Stimulated activated CD4-positive, alpha-beta T cell treated with anti-CD3 and anti-CD28 coated beads, Interleukin-1b, Interleukin-23, amount 100 ng/mL, for 48 hours (primary cell): ENCODE data around the gene RASGRP2.

ENCODE experiments used
- DNase-seq: peaks from one replicate; pipeline ENCODE4 v3.0.0-alpha.2; 2020

RASGRP2 gene

GRCh38 chr11:64743591-64744543, at the start of gene RASGRP2:
Gene RASGRP2, minus strand, starts transcription at chr11:64744142. Its CDS starts 1,276 bp downstream, at chr11:64742866.
- DNase-seq: peak; percentile 73

GRCh38 chr11:64792482-64792881, 48.5 kb upstream of the RASGRP2 start:
- no peak for DNase-seq

- no peak for DNase-seq
Observed at GRCh38 chr11:64791781-64792291, 47.9 kb upstream of the RASGRP2 start.

GRCh38 chr11:64790205-64791095, 46.5 kb upstream of the RASGRP2 start:
- no peak for DNase-seq

GRCh38 chr11:64789331-64790204, 45.6 kb upstream of the RASGRP2 start:
- DNase-seq: no peak

- DNase-seq: no peak
Observed at GRCh38 chr11:64788321-64789215, 44.6 kb upstream of the RASGRP2 start.

GRCh38 chr11:64787526-64788320, 43.8 kb upstream of the RASGRP2 start:
- DNase-seq: peak; percentile 52

- DNase-seq: no peak
Observed at GRCh38 chr11:64786308-64786707, 42.4 kb upstream of the RASGRP2 start.

- DNase-seq: no peak
Observed at GRCh38 chr11:64784813-64785581, 41.1 kb upstream of the RASGRP2 start.

GRCh38 chr11:64778473-64779298, 34.7 kb upstream of the RASGRP2 start, which contains the start of gene SF1:
Gene SF1, minus strand, starts transcription at chr11:64778542. Its CDS starts 150 bp downstream, at chr11:64778392.
- peak; percentile 100 for DNase-seq

- DNase-seq: no peak
Observed at GRCh38 chr11:64778223-64778472, 34.2 kb upstream of the RASGRP2 start.

- peak; percentile 75 for DNase-seq
Observed at GRCh38 chr11:64777449-64778222, 33.7 kb upstream of the RASGRP2 start.

- no peak for DNase-seq
Observed at GRCh38 chr11:64776875-64777274, 32.9 kb upstream of the RASGRP2 start.

GRCh38 chr11:64776425-64776824, 32.5 kb upstream of the RASGRP2 start:
- DNase-seq: no peak

- no peak for DNase-seq
Observed at GRCh38 chr11:64774144-64774543, 30.2 kb upstream of the RASGRP2 start.

- no peak for DNase-seq
Observed at GRCh38 chr11:64772303-64773018, 28.5 kb upstream of the RASGRP2 start.

GRCh38 chr11:64771861-64772260, 27.9 kb upstream of the RASGRP2 start:
- DNase-seq: no peak
